Measurements from ENCODE around the gene SGK1.

SGK1 gene

DNA sequence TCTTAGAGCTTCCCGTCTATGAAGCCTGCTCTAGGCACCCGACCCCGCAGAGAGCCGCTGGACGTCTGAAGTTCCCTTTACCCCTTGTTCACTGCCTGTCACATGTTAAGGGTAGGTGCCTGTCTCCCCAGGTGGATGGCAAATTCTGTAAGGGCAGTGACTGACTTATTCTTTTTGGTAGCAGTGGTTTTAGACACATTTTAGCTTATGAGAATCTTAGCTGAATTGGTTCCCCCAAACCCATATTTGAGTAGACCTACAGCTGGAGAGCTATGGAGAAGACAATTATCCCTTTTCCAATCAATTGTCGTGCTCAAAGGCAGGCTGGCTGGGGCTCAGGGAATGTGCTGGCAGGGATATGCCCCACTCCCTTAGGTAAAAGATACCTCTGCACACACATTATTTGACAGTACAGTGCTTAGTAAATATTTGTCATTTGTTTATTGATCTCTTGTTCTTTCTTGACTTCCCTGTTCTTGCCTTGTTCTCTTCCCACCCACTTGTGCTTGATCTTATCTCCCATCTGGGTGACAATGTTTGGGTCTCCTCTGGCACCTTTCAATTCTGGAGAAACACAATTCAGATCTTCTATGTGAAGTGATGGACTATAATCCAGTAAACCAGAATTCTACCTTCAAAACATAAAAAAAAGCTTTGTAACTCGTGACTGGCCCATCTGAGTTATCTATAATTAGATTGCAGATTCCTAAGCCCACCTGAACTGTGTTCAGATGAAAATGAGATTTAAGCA lies 151.2 kb downstream of the SGK1 start:
- DNase-seq (ENCODE audit: low read depth): no peak
- H3K4me3 ChIP-seq (ENCODE audit: low read depth, low read length): no peak overlapping the region
- TF ChIP-seq, protein P1, sequence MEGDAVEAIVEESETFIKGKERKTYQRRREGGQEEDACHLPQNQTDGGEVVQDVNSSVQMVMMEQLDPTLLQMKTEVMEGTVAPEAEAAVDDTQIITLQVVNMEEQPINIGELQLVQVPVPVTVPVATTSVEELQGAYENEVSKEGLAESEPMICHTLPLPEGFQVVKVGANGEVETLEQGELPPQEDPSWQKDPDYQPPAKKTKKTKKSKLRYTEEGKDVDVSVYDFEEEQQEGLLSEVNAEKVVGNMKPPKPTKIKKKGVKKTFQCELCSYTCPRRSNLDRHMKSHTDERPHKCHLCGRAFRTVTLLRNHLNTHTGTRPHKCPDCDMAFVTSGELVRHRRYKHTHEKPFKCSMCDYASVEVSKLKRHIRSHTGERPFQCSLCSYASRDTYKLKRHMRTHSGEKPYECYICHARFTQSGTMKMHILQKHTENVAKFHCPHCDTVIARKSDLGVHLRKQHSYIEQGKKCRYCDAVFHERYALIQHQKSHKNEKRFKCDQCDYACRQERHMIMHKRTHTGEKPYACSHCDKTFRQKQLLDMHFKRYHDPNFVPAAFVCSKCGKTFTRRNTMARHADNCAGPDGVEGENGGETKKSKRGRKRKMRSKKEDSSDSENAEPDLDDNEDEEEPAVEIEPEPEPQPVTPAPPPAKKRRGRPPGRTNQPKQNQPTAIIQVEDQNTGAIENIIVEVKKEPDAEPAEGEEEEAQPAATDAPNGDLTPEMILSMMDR (IDR thresholded peaks at IDR 0.05; ENCODE audit: insufficient read depth, low read depth, low read length, missing control alignments): no peak

DNA sequence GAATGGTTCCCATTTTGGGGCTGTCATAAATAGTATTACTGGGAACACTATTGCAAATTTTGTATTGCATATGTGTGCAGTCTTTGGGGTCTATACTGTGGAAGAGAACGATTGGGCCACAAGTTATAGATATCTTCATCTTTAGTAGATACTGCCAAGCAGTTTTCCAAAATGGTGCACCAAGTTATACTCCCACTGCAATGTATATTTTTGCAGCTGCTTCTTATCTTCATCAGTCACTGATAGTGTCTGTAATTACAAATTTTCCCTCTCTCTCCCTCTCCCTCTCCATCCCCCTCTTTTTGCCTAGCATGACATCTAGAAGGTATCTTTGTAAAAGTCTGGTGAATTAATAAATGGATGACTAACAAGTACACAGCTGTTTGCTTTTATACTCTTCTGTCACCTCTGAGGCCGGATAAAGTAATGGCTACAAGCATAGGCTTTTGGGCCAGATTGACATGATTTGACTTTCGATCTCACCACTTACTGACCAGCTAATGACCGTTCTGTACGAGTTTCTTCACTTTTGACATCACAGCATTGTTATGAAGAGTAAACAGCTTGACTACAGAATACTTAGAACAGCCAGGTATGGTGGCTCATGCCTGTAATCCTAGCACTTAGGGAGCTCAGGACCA lies 152.2 kb downstream of the SGK1 start:
- no peak overlapping the region for H3K4me3 ChIP-seq (ENCODE audit: low read depth, low read length)
- no peak for DNase-seq (ENCODE audit: low read depth)
- TF ChIP-seq, protein P1 (IDR thresholded peaks at IDR 0.05; ENCODE audit: insufficient read depth, low read depth, low read length, missing control alignments): no peak

DNA sequence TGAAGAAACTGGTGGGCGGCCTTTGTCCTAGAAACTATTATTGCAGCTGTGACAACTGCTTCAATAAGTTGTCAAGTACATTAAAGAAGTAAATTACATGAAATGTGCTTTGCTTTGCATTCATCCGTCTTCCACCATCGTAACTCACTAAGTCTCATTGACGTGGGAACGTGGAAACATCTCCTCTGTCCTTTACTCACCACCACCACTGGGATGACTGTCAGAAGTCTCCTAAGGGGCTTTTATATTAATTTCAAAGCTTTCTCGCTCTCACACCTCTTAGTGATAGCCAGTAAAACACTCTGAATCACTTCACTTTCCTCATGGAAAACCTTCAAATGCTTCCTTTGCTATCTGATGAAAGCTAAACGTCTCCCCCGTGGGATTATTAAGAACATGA lies 153.6 kb downstream of the SGK1 start:
- no peak for DNase-seq (ENCODE audit: low read depth)
- no peak overlapping the region for H3K4me3 ChIP-seq (ENCODE audit: low read depth, low read length)
- TF ChIP-seq, protein P1 (IDR thresholded peaks at IDR 0.05; ENCODE audit: insufficient read depth, low read depth, low read length, missing control alignments): no peak

DNA sequence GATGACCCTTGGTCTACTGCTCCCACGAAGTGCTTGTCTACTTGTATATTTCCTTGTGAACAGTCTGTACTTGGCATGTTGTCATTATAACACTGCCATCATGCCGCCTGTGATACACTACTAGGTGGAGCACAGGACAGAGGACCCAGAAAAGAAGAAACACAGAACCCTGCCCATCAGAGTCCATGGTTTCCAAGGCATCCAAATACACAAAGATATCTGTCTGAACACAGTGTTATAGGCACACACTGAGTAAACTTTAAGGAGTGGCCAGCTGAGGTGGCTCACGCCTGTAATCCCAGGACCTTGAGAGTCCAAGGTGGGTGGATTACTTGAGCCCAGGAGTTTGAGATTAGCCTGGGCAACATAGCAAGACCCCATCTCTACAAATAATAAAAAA lies 155.0 kb downstream of the SGK1 start:
- DNase-seq (ENCODE audit: low read depth): no peak
- no peak overlapping the region for H3K4me3 ChIP-seq (ENCODE audit: low read depth, low read length)
- TF ChIP-seq, protein P1 (IDR thresholded peaks at IDR 0.05; ENCODE audit: insufficient read depth, low read depth, low read length, missing control alignments): no peak

DNA sequence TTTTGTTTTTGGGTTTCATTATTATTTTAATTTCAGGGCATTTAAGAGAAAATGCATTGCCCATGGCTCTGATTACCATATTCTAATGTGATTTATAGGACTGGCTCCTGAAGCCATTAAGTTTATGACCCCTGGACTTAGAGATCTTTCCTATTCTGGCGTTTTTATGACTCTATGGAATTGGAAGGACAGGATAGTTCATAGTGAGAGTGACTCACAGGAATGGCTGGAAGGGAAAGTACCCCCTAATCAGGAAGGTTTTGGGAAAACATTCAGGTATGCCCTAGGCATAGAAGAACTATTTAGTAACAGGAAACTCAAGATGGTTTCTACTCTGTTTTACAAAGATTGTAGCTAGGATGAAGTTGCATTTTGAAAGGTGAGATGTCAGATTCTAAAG lies 156.9 kb downstream of the SGK1 start:
- TF ChIP-seq, protein P1 (IDR thresholded peaks at IDR 0.05; ENCODE audit: insufficient read depth, low read depth, low read length, missing control alignments): no peak
- no peak for DNase-seq (ENCODE audit: low read depth)
- H3K4me3 ChIP-seq (ENCODE audit: low read depth, low read length): no peak overlapping the region

DNA sequence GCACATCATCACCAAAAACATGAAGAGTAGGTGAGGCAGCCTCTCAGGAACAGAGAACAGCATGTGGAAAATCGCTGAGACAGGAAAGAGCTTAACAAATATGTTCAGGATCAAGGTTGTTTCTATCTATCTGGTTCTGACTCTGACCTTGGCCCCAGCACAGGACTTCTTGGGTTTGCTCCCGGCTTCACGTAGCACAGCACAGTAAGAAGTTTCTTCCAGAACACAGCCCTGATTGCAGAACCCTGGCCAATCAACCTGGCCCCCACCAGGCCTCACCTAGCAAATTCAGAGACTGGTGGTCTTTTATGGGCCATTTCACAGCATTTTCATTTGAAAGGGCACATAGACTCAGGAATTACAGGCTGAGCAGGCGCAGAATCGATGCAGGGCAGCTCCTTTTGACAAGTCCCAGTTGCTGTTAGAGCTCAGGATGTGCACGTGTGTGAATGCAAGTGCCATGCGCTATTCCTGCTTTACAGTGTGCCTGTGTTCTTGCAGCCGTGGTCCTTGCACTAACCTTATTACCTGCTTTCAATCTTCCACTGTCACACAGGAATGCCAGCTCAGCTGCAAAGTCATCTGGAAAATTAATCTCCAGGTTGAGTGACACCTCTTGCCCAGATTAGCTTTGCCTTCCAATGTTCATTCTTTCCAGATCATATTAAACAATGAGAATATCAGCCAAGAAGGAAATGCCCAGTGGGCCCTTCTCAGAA lies 165.0 kb downstream of the SGK1 start:
- H3K4me3 ChIP-seq (ENCODE audit: low read depth, low read length): no peak overlapping the region
- no peak for DNase-seq (ENCODE audit: low read depth)
- TF ChIP-seq, protein P1 (IDR thresholded peaks at IDR 0.05; ENCODE audit: insufficient read depth, low read depth, low read length, missing control alignments): no peak

Measured in GM12865 (cell line).